ENCODE data around the gene ITGA5. TPM values are rescaled to one million over a fixed set of nuclear protein-coding genes. Genes with fewer than 3 reads are reported as not detected.
"Not testable (repeated sequence)": the region's sequence is repeated elsewhere in the genome, so short reads cannot be mapped to it uniquely, and the experiment has no call there.

Gene ITGA5
- total RNA-seq, 2 experiments from 2014 or later: 13.2 to 37.6 TPM

DNA sequence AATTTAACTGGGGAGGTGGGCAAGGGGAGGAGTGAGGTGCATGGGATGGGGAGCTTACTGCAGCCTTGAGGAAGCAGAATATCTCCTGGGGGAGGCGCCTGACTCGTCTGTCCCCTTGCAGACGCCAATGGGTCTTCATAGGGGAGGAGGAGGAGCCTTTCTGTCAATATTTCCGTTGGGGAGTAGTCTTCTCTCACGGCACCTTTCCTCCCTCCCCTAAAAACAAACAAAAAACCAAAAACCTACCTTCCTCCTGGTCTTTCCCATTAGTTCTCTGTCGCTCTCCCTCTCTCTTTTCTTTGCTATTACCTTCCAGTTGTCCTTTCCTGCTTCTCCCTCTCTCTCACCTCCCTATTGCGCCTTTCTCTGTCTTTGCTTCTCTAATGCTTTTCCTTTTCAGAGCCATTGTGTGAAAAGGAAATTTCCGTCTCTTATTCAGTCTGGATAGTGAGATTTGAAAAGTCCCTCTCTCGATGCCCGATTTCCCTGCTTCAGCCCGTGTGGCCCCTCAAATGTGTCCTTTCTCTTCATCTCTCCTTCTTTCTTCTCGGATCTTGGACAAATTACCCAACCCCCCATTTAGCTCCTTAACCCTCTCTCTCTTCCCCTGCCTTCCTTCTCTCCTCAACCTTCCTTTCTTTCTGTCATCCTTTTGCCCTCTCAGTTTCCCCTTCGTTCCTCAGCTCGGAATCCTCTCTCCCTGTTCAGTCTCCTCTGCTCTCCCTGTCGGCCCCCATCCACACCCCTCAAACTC, 60.7 kb downstream of the ITGA5 start:
- peaks cover 6% of the 10 kb centered on the region for H3K27me3 Mint-ChIP-seq
- no peaks in the 10 kb centered on the region for H3K36me3 Mint-ChIP-seq
- H3K4me1 Mint-ChIP-seq: peaks cover 7% of the 10 kb centered on the region
- no peak overlapping the region for H3K4me3 Mint-ChIP-seq
- no peak overlapping the region for H3K27ac Mint-ChIP-seq
- peak; percentile 44 for ATAC-seq
- peak; percentile 72 for DNase-seq
- CTCF ChIA-PET: interaction anchor here (0.6 to 7.5 kb wide), 22 partner anchors 8 to 1400 kb away, joined by 3 to 79 read pairs (median 4); partner anchors contain the start of gene COPZ1
- H3K9me3 Mint-ChIP-seq (ENCODE audit: low read depth): no peaks in the 10 kb centered on the region

DNA sequence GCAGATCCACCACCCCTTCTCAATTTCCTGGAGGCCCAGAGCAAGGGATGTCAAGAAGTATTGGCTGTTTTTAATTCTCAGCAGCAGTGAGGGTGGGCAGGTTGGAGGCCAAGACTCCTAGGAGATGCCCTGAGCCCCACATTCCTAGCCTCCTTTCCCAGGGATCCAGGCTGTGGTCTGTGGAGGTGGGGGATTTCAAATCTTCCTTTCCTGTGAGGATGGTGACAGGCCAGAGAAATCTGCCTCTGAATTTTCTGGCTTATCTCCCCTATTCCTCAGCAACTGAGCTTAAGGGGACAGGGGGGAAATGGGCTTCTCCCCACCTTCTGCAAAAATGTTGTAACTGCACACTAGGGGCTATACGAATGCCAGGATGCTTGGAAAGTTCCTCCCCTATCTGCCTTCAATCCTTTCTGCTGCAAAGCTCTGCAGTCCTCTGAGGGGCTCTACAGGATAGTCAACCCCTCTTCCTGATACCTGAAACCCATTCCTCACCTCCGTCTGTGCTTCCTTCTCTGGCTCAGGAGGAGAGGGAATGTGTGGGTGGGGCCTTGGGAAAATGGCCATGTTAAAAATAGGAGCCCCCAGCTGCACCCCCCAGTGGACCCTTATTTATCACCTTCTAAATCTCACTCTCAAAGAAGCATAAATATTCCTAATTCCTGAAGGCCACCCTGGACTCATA, 61.4 kb downstream of the ITGA5 start:
- Mint-ChIP-seq H3K4me1 (peaks cover 4% of the 10 kb centered on the region), H3K4me3 (no peak overlapping the region), H3K27ac (no peak overlapping the region), H3K27me3 (peaks cover 1% of the 10 kb centered on the region), H3K36me3 (no peaks in the 10 kb centered on the region), H3K9me3 (ENCODE audit: low read depth) (no peaks in the 10 kb centered on the region)
- ATAC-seq (no peak), DNase-seq (no peak)
- CTCF ChIA-PET: interaction anchor here (0.7 to 7.5 kb wide), 14 partner anchors 10 to 143 kb away, joined by 3 to 79 read pairs (median 8); partner anchors contain the start of gene COPZ1

DNA sequence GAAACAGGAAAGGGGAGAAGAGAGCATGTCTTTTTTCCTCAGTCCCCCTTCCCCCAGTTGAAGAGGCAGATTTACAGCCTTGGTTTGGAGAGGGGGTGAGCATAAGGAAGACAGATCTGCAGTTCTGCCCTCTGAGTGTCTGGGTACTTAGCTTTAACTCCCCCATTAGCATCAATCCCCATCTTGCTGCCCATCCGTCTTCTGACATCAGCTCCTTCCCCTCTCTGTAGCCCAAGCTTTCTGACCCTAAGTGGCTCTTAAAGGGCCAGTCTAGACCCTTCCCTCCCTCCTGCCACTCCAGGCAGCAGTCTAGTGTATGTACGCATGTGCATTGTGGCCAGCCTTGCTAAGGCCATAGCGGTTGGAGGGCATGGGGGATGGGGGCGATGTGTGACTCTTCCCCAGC, 62.1 kb downstream of the ITGA5 start:
- H3K4me1 Mint-ChIP-seq: peaks cover 10% of the 10 kb centered on the region
- no peak overlapping the region for H3K27ac Mint-ChIP-seq
- CTCF ChIA-PET: interaction anchor here (1.0 to 7.5 kb wide), 8 partner anchors 12 to 143 kb away, joined by 3 to 79 read pairs (median 6); no protein-coding TSS in a partner anchor
- ATAC-seq (no peak), DNase-seq (no peak)
- H3K27me3 Mint-ChIP-seq: no peaks in the 10 kb centered on the region
- H3K4me3 Mint-ChIP-seq: no peak overlapping the region
- no peaks in the 10 kb centered on the region for H3K36me3 Mint-ChIP-seq
- H3K9me3 Mint-ChIP-seq (ENCODE audit: low read depth): no peaks in the 10 kb centered on the region

DNA sequence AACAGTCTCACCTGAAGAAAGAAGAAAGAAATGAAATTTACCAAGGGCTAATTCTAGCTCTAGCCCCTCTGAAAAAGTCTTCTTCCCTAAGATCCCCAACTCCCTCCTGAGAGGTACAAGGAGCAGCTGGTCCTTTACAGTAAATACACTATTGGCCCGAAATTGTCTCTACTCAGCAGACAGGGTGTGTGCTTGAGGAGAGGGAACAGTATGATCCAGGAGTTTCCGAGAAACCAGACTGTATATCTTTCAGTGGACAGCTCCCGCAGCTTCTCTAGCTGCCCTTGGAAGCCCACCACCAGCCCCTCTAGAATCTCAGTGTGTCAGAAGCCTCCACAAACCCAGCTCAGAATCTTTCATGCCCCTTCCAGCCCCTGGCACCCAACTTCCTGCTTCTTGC, 62.8 kb downstream of the ITGA5 start:
- no peaks in the 10 kb centered on the region for H3K27me3 Mint-ChIP-seq
- H3K27ac Mint-ChIP-seq: no peak overlapping the region
- no peaks in the 10 kb centered on the region for H3K9me3 Mint-ChIP-seq (ENCODE audit: low read depth)
- ATAC-seq (no peak), DNase-seq (no peak)
- H3K36me3 Mint-ChIP-seq: no peaks in the 10 kb centered on the region
- no peak overlapping the region for H3K4me3 Mint-ChIP-seq
- H3K4me1 Mint-ChIP-seq: peaks cover 11% of the 10 kb centered on the region
- CTCF ChIA-PET: interaction anchor here (1.0 to 7.5 kb wide), 4 partner anchors 12 to 136 kb away, joined by 3 to 52 read pairs (median 12); no protein-coding TSS in a partner anchor

DNA sequence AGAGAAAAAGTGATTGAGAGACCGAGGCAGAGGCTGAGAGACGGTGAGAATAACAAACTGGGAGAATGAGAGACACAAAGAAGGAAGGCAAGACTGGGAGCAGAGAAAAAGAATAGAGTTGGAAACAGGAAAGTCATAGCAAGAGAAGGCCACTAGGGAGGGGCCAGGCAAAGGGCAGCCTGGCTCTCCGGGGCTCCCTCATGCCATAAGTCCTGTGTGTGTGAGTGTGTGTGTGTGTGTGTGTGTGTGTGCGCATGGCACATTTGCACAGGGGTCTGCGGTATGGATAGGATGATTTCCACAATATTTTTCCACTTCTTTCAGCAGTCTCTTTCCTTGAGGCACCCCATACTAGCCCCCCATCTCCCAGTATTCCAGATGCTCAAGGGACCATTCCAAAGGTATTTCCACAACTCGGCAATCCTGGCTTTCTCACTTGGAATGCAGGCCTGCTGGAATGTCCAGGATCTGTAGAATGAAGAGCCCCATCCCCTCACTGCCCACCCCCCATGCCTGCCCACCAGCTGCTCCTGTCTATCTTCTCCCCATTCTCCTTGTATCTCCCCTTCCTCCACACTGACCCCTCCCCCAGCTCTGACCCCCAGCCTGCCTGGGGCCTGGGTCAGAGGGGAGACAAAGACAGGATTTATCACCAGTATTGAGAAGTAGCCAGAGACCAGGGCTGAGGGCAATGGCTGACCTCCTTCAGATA, 63.8 kb downstream of the ITGA5 start:
- H3K27ac Mint-ChIP-seq: no peak overlapping the region
- no peaks in the 10 kb centered on the region for H3K27me3 Mint-ChIP-seq
- DNase-seq (no peak), ATAC-seq (no peak)
- H3K4me3 Mint-ChIP-seq: no peak overlapping the region
- H3K4me1 Mint-ChIP-seq: peaks cover 8% of the 10 kb centered on the region
- peaks cover 7% of the 10 kb centered on the region for H3K36me3 Mint-ChIP-seq
- no peaks in the 10 kb centered on the region for H3K9me3 Mint-ChIP-seq (ENCODE audit: low read depth)
- CTCF ChIA-PET: interaction anchor here (1.0 kb wide), 1 partner anchor 19 kb away, joined by 3 read pairs; no protein-coding TSS in a partner anchor

DNA sequence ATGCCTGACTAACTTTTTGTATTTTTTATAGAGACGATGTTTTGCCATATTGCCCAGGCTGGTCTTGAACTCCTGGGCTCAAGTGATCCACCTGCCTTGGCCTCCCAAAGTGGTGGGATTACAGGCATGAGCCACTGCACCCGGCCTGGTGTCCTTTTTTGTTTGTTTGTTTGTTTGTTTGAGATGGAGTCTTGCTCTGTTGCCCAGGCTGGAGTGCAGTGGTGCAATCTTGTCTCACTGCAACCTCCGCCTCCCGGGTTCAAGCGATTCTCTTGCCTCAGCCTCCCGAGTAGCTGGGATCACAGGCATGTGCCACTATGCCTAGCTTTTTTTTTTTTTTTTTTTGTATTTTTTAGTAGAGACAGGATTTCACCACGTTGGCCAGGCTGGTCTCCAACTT, 64.8 kb downstream of the ITGA5 start:
- not testable (repeated sequence) for H3K4me1 Mint-ChIP-seq; H3K9me3 Mint-ChIP-seq (ENCODE audit: low read depth); H3K4me3 Mint-ChIP-seq; ATAC-seq; H3K27me3 Mint-ChIP-seq; DNase-seq; H3K27ac Mint-ChIP-seq
- CTCF ChIA-PET: interaction anchor here (0.9 to 5.4 kb wide), 3 partner anchors 18 to 140 kb away, joined by 3 to 29 read pairs (median 6); no protein-coding TSS in a partner anchor
- H3K36me3 Mint-ChIP-seq: peaks cover 10% of the 10 kb centered on the region

DNA sequence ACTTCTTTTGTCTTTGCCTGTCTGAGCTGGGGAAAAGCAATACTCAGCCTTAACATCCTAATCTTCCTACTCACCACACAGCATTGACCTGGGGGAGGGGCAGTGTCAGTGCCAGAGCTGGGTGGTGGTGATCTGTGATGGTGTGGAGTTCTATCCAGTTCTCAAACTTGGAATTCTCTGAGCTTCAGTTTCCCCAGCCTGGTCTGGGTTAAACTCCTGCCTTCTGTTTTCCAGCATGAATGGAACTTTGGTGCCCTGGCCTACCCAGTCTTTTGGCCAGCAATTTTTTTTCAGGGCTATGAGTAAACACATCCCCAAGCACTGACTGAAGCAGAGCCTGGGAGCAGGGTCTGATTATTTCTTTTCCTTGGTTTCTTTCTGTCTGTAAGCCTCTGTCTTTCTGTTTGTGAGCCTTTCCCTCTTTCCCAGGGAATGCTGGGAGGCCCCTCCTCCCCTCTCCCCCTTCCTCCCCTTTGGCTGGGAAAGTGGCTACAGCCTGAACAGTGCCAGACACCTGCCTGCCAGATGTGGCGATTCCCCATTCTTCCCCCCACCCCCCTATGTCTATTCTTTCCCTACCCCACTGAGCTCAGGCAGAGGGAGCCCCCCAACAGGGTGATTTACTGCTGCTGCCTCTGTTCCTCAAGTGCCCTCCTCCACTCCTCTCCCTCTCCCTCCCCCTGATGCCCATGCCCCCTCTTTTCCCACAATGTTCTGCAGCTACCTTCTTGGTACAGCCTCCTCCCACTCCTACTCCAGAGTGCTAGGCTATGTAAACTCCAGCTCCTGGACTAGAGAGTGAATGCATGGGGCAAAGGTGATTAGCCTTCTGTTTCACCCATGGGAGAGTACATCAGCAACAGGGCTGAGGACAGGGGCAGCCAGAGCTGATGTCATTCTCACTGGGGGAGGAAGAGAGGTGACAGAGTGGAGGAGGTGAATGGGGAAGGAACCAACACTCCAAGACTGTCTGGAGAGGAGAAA, 65.9 kb downstream of the ITGA5 start:
- no peaks in the 10 kb centered on the region for H3K27me3 Mint-ChIP-seq
- H3K36me3 Mint-ChIP-seq: peaks cover 10% of the 10 kb centered on the region
- DNase-seq (no peak), ATAC-seq (no peak)
- H3K27ac Mint-ChIP-seq: no peak overlapping the region
- no peaks in the 10 kb centered on the region for H3K9me3 Mint-ChIP-seq (ENCODE audit: low read depth)
- CTCF ChIA-PET: interaction anchor here (0.9 to 5.4 kb wide), 6 partner anchors 8 to 139 kb away, joined by 3 to 29 read pairs (median 6); partner anchors contain the start of gene COPZ1
- no peak overlapping the region for H3K4me3 Mint-ChIP-seq
- peaks cover 8% of the 10 kb centered on the region for H3K4me1 Mint-ChIP-seq

DNA sequence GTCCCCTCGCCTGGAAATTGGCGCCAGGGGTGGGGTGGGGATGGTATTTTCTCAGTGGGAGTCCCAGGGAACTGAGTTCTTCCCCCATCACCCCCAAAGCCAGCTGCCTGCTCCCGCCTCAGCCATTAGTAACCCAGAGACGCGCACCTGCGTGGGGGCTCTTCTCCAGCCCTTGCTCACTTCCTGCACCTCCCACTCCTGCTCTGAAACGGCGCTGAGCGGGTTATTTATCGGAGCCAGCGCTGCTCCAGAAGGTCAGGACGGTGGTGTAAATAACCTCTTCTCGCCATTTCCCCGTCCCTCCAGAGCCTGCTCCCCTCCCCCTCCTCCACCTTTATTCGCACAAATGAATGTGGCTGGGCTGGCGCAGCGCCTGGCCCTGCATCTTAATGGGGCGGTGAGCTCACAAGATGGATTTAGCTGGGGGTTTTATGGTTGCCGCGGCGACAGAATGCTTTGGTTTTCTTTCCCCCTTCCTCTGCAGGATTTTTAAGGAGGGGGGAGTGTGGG, 67.0 kb downstream of the ITGA5 start:
- H3K36me3 Mint-ChIP-seq: peaks cover 16% of the 10 kb centered on the region

DNA sequence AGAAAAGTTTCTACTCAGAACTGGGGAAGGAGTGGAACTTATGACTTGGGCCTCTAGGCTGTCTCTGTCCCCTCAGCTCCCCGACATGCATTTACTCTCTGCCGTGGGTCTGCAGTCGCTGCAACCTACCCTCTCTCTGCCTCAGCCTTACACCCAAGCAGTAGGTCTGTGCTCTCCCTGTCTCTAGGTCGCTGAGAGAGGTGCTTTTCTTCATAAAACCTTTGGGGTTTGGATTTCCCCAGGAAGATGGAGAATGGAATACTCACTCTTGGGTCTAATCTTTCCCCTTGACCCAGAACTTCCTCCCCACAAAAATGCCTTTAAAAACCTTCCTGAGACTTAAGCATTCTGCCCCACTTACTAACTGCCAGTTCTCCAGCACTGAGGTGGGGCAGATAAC, 67.7 kb downstream of the ITGA5 start:
- Mint-ChIP-seq H3K4me3 (no peak overlapping the region), H3K4me1 (peaks cover 8% of the 10 kb centered on the region), H3K27me3 (no peaks in the 10 kb centered on the region), H3K9me3 (ENCODE audit: low read depth) (no peaks in the 10 kb centered on the region), H3K27ac (no peak overlapping the region), H3K36me3 (peaks cover 16% of the 10 kb centered on the region)
- no peak for DNase-seq
- CTCF ChIA-PET: interaction anchor here (1.5 to 5.4 kb wide), 3 partner anchors 15 to 57 kb away, joined by 5 to 29 read pairs (median 11); partner anchors contain the start of gene COPZ1
- ATAC-seq: no peak

More for the DNA sequence above, 67.0 kb downstream of the ITGA5 start:
- Mint-ChIP-seq H3K9me3 (ENCODE audit: low read depth) (no peaks in the 10 kb centered on the region), H3K4me3 (no peak overlapping the region), H3K4me1 (peaks cover 8% of the 10 kb centered on the region), H3K27me3 (no peaks in the 10 kb centered on the region), H3K27ac (no peak overlapping the region)
- no peak for DNase-seq
- no peak for ATAC-seq
- CTCF ChIA-PET: interaction anchor here (1.4 to 5.4 kb wide), 5 partner anchors 10 to 58 kb away, joined by 4 to 29 read pairs (median 6); partner anchors contain the start of gene COPZ1

DNA sequence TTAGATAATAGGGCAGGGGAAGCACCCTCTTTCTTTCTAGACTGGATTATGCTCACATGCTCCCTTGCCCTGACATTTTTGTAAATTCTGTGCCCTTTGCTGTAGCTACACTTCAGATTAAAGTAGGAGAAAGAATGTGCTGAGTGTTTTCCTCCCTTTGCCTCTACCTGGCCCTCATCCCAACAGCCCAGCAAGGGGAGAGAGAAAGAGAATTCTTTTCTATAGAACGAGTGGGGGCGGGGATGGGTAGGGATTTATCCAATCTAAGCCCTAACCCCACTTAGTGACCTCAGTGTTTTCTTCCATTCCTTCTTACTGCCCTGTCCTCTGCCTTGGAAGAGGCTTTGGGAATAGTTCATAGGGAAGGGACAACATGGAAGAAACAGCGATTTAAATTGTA, 68.3 kb downstream of the ITGA5 start:
- H3K9me3 Mint-ChIP-seq (ENCODE audit: low read depth): no peaks in the 10 kb centered on the region
- no peak for ATAC-seq
- H3K36me3 Mint-ChIP-seq: peaks cover 16% of the 10 kb centered on the region
- no peak overlapping the region for H3K4me3 Mint-ChIP-seq
- CTCF ChIA-PET: interaction anchor here (1.1 to 5.4 kb wide), 3 partner anchors 8 to 18 kb away, joined by 4 to 29 read pairs (median 11); no protein-coding TSS in a partner anchor
- no peak overlapping the region for H3K27ac Mint-ChIP-seq
- H3K4me1 Mint-ChIP-seq: peaks cover 8% of the 10 kb centered on the region
- no peak for DNase-seq
- no peaks in the 10 kb centered on the region for H3K27me3 Mint-ChIP-seq

DNA sequence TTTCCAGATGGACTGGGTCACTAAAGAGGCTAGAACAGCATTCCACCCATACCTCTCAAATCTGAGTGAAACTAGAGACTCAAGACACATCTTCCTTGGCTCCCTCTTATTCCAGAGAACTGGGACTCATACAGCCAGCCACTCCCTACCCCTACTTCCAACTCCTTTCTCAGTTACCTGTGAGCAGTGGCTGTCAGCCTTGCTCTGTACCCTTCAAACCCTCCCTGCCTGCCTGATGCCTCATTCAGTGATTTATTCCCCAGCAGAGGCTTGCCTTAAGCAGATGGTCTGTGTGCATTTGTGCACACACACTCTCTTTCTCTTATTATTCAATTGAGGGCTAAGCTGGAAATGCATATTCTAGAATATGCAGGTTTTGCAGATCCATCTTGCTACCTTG, 69.4 kb downstream of the ITGA5 start:
- no peaks in the 10 kb centered on the region for H3K9me3 Mint-ChIP-seq (ENCODE audit: low read depth)
- H3K36me3 Mint-ChIP-seq: peaks cover 23% of the 10 kb centered on the region

DNA sequence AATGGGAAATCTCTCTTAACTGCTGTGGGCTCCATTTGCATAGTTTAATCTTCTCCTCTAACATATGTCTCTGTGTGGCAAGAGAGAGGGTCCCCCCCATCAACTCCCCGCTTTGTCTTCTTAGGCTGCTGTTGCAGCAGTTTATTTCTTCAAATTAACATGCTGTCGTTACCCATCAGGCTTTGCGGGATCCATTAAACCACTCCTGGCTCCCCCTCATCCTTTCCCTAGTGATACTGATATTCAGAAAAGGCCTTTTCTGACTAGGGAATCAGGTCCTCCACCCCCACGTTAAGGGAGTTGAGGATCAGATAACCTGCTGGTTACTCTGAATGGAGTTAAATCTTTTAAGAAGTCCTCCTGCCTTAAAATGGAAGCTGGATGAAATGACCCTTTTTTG, 70.0 kb downstream of the ITGA5 start:
- CTCF ChIA-PET: interaction anchor here (2.5 to 5.4 kb wide), 2 partner anchors 13 to 20 kb away, joined by 11 to 29 read pairs; no protein-coding TSS in a partner anchor
- ATAC-seq (no peak), DNase-seq (no peak)
- H3K36me3 Mint-ChIP-seq: peaks cover 23% of the 10 kb centered on the region
- H3K9me3 Mint-ChIP-seq (ENCODE audit: low read depth): no peaks in the 10 kb centered on the region
- no peak overlapping the region for H3K27ac Mint-ChIP-seq
- no peaks in the 10 kb centered on the region for H3K27me3 Mint-ChIP-seq
- H3K4me1 Mint-ChIP-seq: peaks cover 8% of the 10 kb centered on the region
- no peak overlapping the region for H3K4me3 Mint-ChIP-seq

More for the DNA sequence above, 69.4 kb downstream of the ITGA5 start:
- Mint-ChIP-seq H3K27ac (no peak overlapping the region), H3K27me3 (no peaks in the 10 kb centered on the region), H3K4me3 (no peak overlapping the region), H3K4me1 (peaks cover 8% of the 10 kb centered on the region)
- ATAC-seq (no peak), DNase-seq (no peak)
- CTCF ChIA-PET: interaction anchor here (2.5 to 5.4 kb wide), 2 partner anchors 13 to 19 kb away, joined by 11 to 29 read pairs; no protein-coding TSS in a partner anchor

All from activated CD8-positive, alpha-beta memory T cell treated with anti-CD3 and anti-CD28 coated beads, Interleukin-2, amount 10 ng/mL, durations not matched to agents 7 days and 5 days (primary cell).